ENCODE data around the gene ADARB2.

- TF ChIP-seq CTCF (IDR thresholded peaks at IDR 0.05) (no peak), POLR2A (IDR thresholded peaks at IDR 0.05) (no peak)
Measured at GRCh38 chr10:1517684-1518083, 219.6 kb downstream of the ADARB2 start.

Measured in Peyer's patch (tissue), 4 donors.